ENCODE data around the gene ALLC. TPM values are rescaled to one million over a fixed set of nuclear protein-coding genes. Genes with fewer than 3 reads are reported as not detected.

The ALLC gene
- total RNA-seq, 1 donor from 2014 or later, result not detected

DNA sequence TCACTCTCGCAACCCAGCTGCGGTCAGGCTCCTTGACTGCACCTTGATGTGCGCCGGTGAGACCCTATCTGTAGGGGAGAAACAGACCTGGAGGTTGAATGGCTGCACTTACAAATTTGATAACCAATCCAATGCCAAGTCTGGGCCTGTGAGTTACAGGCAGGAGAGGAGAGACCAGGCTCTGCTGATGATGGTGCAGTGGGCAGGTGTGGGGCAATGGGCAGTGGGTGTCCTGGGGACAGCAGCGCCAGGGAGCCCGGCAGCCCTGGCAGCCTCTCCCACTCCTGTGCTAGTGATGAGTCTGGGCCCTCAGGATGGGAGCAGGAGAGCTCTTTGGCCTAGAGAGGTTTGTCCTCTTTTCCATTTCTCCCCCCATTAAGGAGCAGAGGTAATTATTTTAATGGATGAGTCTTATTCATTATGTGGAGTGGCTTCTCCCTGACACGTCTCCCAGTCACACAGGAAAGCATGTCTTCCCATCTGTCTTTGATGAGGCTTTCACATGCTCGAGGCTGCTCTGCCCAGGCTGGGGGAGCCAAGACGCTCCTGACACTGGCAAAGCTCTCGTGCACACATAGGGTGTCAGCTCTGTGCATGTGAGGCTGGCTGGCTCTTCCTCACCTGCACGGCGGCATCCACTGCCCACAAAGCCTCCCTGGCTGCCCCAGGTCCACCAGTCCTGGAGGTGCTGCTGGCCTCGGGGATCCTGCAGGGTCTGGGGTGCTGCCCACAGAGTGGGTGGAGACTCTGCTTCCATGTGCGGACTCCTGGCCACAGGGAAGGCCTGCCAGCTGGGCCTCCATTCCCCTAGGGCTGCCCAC lies 10.0 kb upstream of the ALLC start:
- Mint-ChIP-seq H3K4me1 (ENCODE audit: low read depth, unreplicated experiment) (peaks cover 14% of the 10 kb centered on the region), H3K4me3 (ENCODE audit: unreplicated experiment) (no peak overlapping the region), H3K9me3 (ENCODE audit: unreplicated experiment) (peaks cover 5% of the 10 kb centered on the region), H3K36me3 (ENCODE audit: unreplicated experiment) (no peaks in the 10 kb centered on the region), H3K27ac (ENCODE audit: unreplicated experiment) (no peak overlapping the region), H3K27me3 (ENCODE audit: unreplicated experiment) (peaks cover 6% of the 10 kb centered on the region)
- DNase-seq, result no peak
- TF ChIP-seq, protein P1, sequence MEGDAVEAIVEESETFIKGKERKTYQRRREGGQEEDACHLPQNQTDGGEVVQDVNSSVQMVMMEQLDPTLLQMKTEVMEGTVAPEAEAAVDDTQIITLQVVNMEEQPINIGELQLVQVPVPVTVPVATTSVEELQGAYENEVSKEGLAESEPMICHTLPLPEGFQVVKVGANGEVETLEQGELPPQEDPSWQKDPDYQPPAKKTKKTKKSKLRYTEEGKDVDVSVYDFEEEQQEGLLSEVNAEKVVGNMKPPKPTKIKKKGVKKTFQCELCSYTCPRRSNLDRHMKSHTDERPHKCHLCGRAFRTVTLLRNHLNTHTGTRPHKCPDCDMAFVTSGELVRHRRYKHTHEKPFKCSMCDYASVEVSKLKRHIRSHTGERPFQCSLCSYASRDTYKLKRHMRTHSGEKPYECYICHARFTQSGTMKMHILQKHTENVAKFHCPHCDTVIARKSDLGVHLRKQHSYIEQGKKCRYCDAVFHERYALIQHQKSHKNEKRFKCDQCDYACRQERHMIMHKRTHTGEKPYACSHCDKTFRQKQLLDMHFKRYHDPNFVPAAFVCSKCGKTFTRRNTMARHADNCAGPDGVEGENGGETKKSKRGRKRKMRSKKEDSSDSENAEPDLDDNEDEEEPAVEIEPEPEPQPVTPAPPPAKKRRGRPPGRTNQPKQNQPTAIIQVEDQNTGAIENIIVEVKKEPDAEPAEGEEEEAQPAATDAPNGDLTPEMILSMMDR (IDR thresholded peaks at IDR 0.05; ENCODE audit: partially characterized antibody, unreplicated experiment), result no peak

- no peaks in the 10 kb centered on the region for H3K36me3 Mint-ChIP-seq (ENCODE audit: unreplicated experiment)
- H3K9me3 Mint-ChIP-seq (ENCODE audit: unreplicated experiment), result peaks cover 6% of the 10 kb centered on the region
- peaks cover 14% of the 10 kb centered on the region for H3K4me1 Mint-ChIP-seq (ENCODE audit: low read depth, unreplicated experiment)
- TF ChIP-seq, protein P1 (IDR thresholded peaks at IDR 0.05; ENCODE audit: partially characterized antibody, unreplicated experiment), result no peak
- no peak for DNase-seq
- H3K27ac Mint-ChIP-seq (ENCODE audit: unreplicated experiment), result peak overlapping the region; percentile 48
- H3K27me3 Mint-ChIP-seq (ENCODE audit: unreplicated experiment), result peaks cover 6% of the 10 kb centered on the region
- no peak overlapping the region for H3K4me3 Mint-ChIP-seq (ENCODE audit: unreplicated experiment)
These were observed 9.3 kb upstream of the ALLC start for GRCh38 chr2:3648652-3649177.

DNA sequence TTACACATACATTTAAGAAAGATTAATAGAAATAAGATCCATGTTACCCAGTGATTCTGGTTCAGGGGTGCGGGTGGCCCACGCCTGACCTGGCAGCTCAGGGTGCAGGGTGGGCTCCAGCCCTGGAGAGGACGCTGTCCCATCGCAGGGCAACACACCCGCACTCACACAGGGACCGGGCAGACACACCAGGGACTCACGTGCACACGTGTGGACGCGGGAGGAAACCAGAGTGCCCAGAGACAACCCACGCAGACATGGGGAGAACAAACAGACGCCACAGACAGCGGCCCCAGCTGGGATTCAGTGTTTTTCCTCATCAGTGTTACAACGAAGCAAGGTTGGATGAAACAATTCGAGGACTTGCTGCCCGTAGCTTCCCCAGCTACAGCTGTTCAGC lies 8.4 kb upstream of the ALLC start:
- no peak overlapping the region for H3K4me3 Mint-ChIP-seq (ENCODE audit: unreplicated experiment)
- TF ChIP-seq, protein P1 (IDR thresholded peaks at IDR 0.05; ENCODE audit: partially characterized antibody, unreplicated experiment), result no peak
- H3K27me3 Mint-ChIP-seq (ENCODE audit: unreplicated experiment), result peaks cover 6% of the 10 kb centered on the region
- no peak for DNase-seq
- H3K9me3 Mint-ChIP-seq (ENCODE audit: unreplicated experiment), result peaks cover 7% of the 10 kb centered on the region
- H3K4me1 Mint-ChIP-seq (ENCODE audit: low read depth, unreplicated experiment), result peaks cover 14% of the 10 kb centered on the region
- no peaks in the 10 kb centered on the region for H3K36me3 Mint-ChIP-seq (ENCODE audit: unreplicated experiment)
- no peak overlapping the region for H3K27ac Mint-ChIP-seq (ENCODE audit: unreplicated experiment)

- TF ChIP-seq, protein P1 (IDR thresholded peaks at IDR 0.05; ENCODE audit: partially characterized antibody, unreplicated experiment), result no peak
- Mint-ChIP-seq H3K27ac (ENCODE audit: unreplicated experiment) (peak overlapping the region; percentile 96), H3K27me3 (ENCODE audit: unreplicated experiment) (peaks cover 6% of the 10 kb centered on the region), H3K36me3 (ENCODE audit: unreplicated experiment) (no peaks in the 10 kb centered on the region), H3K9me3 (ENCODE audit: unreplicated experiment) (peaks cover 7% of the 10 kb centered on the region), H3K4me1 (ENCODE audit: low read depth, unreplicated experiment) (peaks cover 14% of the 10 kb centered on the region), H3K4me3 (ENCODE audit: unreplicated experiment) (no peak overlapping the region)
- no peak for DNase-seq
These were observed 7.7 kb upstream of the ALLC start for GRCh38 chr2:3650140-3650920.
